ENCODE results near the gene C16orf92. TPM values are rescaled to one million over a fixed set of nuclear protein-coding genes. Genes with fewer than 3 reads are reported as not detected.

The C16orf92 gene
- total and polyA plus RNA-seq, 2 experiments from 2014 or later = 0.34 TPM; not detected in 1

DNA sequence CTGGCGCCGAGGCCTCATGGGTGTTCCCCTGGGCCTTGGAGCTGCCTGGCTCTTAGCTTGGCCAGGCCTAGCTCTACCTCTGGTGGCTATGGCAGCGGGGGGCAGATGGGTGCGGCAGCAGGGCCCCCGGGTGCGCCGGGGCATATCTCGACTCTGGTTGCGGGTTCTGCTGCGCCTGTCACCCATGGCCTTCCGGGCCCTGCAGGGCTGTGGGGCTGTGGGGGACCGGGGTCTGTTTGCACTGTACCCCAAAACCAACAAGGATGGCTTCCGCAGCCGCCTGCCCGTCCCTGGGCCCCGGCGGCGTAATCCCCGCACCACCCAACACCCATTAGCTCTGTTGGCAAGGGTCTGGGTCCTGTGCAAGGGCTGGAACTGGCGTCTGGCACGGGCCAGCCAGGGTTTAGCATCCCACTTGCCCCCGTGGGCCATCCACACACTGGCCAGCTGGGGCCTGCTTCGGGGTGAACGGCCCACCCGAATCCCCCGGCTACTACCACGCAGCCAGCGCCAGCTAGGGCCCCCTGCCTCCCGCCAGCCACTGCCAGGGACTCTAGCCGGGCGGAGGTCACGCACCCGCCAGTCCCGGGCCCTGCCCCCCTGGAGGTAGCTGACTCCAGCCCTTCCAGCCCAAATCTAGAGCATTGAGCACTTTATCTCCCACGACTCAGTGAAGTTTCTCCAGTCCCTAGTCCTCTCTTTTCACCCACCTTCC, 35.5 kb upstream of the C16orf92 start:
- Histone ChIP-seq H4K20me1 (replicated peaks; ENCODE audit: insufficient read depth) (no peaks in the 10 kb centered on the region; the same call in 1 of the 2 replicates), H3K4me2 (no peak overlapping the region), H2AFZ (no peak overlapping the region), H3K79me2 (replicated peaks; ENCODE audit: insufficient read depth) (no peaks in the 10 kb centered on the region), H3F3A (replicated peaks; ENCODE audit: low read depth) (no peaks in the 10 kb centered on the region), H3K36me3 (ENCODE audit: insufficient read depth) (peaks cover 12% of the 10 kb centered on the region), H3K27me3 (ENCODE audit: insufficient read depth) (no peaks in the 10 kb centered on the region), H3K4me3 (no peak overlapping the region), H3K9me2 (ENCODE audit: insufficient read depth) (no peaks in the 10 kb centered on the region), H3K4me1 (ENCODE audit: insufficient read depth) (no peaks in the 10 kb centered on the region), H3K27ac (ENCODE audit: low read depth) (no peak overlapping the region)
- H3K27ac Mint-ChIP-seq = no peak overlapping the region
- no peaks in the 10 kb centered on the region; the same call in 1 of the 3 replicates for H3K9me3 Mint-ChIP-seq
- H3K4me1 Mint-ChIP-seq = no peaks in the 10 kb centered on the region; the same call in 2 of the 3 replicates
- H3K36me3 Mint-ChIP-seq (ENCODE audit: low read depth) = peaks cover 71% of the 10 kb centered on the region
- H3K4me3 Mint-ChIP-seq = no peak overlapping the region
- peaks cover 3% of the 10 kb centered on the region for H3K27me3 Mint-ChIP-seq (ENCODE audit: insufficient read depth, low read depth, poor library complexity)
- ATAC-seq (no peak), DNase-seq (ENCODE audit: low spot score) (no peak)
- TF ChIP-seq ZNF331 (CRISPR knock-in tag; IDR thresholded peaks at IDR 0.05; ENCODE audit: low read depth) (no peak), JUNB (IDR thresholded peaks at IDR 0.05; ENCODE audit: unreplicated experiment) (no peak), CTCF (conservative IDR thresholded peaks at IDR 0.05; ENCODE audit: low read depth in 2 of 2) (no peak), ETS1 (IDR thresholded peaks at IDR 0.05) (no peak), NANOG (IDR thresholded peaks at IDR 0.05; ENCODE audit: borderline replicate concordance) (no peak), POLR2AphosphoS5 (IDR thresholded peaks at IDR 0.05; ENCODE audit: low read depth) (no peak), ZNF114 (CRISPR knock-in tag; IDR thresholded peaks at IDR 0.05) (no peak), REST (IDR thresholded peaks at IDR 0.05; ENCODE audit: unreplicated experiment) (no peak), EZH2 (IDR thresholded peaks at IDR 0.05; ENCODE audit: low read depth, unreplicated experiment) (no peak), STAT1 (IDR thresholded peaks at IDR 0.05; ENCODE audit: unreplicated experiment) (no peak), EZH2phosphoT487 (IDR thresholded peaks at IDR 0.05; ENCODE audit: unreplicated experiment) (no peak), CREB1 (CRISPR knock-in tag; IDR thresholded peaks at IDR 0.05; ENCODE audit: low read depth) (no peak)
- TF ChIP-seq, protein P1, sequence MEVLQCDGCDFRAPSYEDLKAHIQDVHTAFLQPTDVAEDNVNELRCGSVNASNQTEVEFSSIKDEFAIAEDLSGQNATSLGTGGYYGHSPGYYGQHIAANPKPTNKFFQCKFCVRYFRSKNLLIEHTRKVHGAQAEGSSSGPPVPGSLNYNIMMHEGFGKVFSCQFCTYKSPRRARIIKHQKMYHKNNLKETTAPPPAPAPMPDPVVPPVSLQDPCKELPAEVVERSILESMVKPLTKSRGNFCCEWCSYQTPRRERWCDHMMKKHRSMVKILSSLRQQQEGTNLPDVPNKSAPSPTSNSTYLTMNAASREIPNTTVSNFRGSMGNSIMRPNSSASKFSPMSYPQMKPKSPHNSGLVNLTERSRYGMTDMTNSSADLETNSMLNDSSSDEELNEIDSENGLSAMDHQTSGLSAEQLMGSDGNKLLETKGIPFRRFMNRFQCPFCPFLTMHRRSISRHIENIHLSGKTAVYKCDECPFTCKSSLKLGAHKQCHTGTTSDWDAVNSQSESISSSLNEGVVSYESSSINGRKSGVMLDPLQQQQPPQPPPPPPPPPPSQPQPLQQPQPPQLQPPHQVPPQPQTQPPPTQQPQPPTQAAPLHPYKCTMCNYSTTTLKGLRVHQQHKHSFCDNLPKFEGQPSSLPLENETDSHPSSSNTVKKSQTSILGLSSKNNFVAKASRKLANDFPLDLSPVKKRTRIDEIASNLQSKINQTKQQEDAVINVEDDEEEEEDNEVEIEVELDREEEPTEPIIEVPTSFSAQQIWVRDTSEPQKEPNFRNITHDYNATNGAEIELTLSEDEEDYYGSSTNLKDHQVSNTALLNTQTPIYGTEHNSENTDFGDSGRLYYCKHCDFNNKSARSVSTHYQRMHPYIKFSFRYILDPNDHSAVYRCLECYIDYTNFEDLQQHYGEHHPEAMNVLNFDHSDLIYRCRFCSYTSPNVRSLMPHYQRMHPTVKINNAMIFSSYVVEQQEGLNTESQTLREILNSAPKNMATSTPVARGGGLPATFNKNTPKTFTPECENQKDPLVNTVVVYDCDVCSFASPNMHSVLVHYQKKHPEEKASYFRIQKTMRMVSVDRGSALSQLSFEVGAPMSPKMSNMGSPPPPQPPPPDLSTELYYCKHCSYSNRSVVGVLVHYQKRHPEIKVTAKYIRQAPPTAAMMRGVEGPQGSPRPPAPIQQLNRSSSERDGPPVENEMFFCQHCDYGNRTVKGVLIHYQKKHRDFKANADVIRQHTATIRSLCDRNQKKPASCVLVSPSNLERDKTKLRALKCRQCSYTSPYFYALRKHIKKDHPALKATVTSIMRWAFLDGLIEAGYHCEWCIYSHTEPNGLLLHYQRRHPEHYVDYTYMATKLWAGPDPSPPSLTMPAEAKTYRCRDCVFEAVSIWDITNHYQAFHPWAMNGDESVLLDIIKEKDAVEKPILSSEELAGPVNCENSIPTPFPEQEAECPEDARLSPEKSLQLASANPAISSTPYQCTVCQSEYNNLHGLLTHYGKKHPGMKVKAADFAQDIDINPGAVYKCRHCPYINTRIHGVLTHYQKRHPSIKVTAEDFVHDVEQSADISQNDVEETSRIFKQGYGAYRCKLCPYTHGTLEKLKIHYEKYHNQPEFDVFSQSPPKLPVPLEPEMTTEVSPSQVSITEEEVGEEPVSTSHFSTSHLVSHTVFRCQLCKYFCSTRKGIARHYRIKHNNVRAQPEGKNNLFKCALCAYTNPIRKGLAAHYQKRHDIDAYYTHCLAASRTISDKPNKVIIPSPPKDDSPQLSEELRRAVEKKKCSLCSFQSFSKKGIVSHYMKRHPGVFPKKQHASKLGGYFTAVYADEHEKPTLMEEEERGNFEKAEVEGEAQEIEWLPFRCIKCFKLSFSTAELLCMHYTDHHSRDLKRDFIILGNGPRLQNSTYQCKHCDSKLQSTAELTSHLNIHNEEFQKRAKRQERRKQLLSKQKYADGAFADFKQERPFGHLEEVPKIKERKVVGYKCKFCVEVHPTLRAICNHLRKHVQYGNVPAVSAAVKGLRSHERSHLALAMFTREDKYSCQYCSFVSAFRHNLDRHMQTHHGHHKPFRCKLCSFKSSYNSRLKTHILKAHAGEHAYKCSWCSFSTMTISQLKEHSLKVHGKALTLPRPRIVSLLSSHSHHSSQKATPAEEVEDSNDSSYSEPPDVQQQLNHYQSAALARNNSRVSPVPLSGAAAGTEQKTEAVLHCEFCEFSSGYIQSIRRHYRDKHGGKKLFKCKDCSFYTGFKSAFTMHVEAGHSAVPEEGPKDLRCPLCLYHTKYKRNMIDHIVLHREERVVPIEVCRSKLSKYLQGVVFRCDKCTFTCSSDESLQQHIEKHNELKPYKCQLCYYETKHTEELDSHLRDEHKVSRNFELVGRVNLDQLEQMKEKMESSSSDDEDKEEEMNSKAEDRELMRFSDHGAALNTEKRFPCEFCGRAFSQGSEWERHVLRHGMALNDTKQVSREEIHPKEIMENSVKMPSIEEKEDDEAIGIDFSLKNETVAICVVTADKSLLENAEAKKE (CRISPR knock-in tag; IDR thresholded peaks at IDR 0.05) = no peak
